HUES64 (cell line): ENCODE data around the gene TTC29.

Source experiments
- H3K27ac ChIP-seq: 2 replicates; pipeline ENCODE4 v1.7.0; 2013; ENCODE audit warnings: low read depth, low read length, inconsistent platforms
- H3K27me3 ChIP-seq: 2 replicates; pipeline ENCODE4 v1.6.1; 2013; ENCODE audit warnings: mild to moderate bottlenecking, low read length; ENCODE audit not compliant: insufficient read depth
- H3K36me3 ChIP-seq: 2 replicates; pipeline ENCODE4 v1.6.1; 2013; ENCODE audit warnings: mild to moderate bottlenecking, low read length; ENCODE audit not compliant: insufficient read depth
- H3K4me1 ChIP-seq: 2 replicates; pipeline ENCODE4 v1.6.1; 2013; ENCODE audit warnings: mild to moderate bottlenecking, low read length, moderate library complexity; ENCODE audit not compliant: insufficient read depth
- H3K4me3 ChIP-seq: 2 replicates; pipeline ENCODE4 v1.5.1; 2013; ENCODE audit warnings: mild to moderate bottlenecking, low read length, moderate library complexity
- H3K9ac ChIP-seq: 2 replicates; pipeline ENCODE4 v1.6.1; 2013; ENCODE audit warnings: mild to moderate bottlenecking, low read depth, low read length
- H3K9me3 ChIP-seq: 2 replicates; pipeline ENCODE4 v1.6.1; 2013; ENCODE audit warnings: low read depth, low read length; ENCODE audit not compliant: insufficient read depth
- WGBS: fragments of 150-250, 120-280 bp; methylation state at CpG from one replicate; pipeline ENCODE4 v1.1.7; 2013; ENCODE audit warnings: missing lambda C conversion rate; 5-methylcytosine and 5-hydroxymethylcytosine counted together

The TTC29 gene

DNA sequence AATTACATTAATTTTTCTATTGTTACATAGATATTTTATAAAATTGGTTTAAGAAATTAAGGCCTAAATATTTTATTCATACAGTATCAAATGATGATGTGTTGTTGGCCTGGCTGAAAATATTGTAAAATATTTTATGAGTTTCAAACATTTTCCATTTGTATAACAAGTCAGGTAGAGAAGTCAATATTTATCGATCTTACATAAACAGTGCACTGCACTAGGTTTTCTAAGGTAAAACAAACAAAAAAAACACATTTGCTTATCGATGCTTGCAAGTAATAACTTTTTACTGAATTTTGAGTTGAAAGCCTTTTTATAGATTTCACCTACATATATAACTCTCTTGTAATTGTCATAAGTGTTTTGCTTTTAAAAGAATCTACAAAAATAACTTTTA, 7.2 kb upstream of the TTC29 start:
- no CpG with 5 or more reads among the region's 2 CpGs for WGBS
- no peaks in the 10 kb centered on the region for H3K4me1 ChIP-seq
- H3K27ac ChIP-seq, result no peak overlapping the region
- H3K27me3 ChIP-seq, result no peaks in the 10 kb centered on the region
- no peak overlapping the region for H3K9ac ChIP-seq
- H3K9me3 ChIP-seq, result no peaks in the 10 kb centered on the region
- H3K4me3 ChIP-seq, result no peak overlapping the region
- no peaks in the 10 kb centered on the region for H3K36me3 ChIP-seq

DNA sequence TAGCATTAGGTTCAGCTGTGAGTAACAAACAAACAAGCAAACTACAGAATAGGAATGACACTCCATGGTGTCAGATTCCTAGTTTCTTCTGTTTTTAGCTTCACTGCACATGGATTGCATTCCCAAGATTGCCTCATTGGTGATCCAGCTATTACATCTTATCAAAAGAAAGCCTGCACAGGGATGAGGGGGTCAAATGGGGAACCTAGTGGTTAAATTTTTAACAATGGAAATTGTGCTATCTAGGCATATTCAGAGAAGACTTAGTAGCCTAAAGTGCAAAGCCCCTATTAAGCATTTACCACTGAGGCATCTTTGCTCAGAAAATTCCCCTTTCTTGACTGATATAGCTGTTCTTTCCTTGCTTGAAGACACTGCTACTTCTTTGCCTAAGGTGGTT, 3.9 kb upstream of the TTC29 start:
- no peak overlapping the region for H3K9ac ChIP-seq
- peaks cover 21% of the 10 kb centered on the region for H3K4me1 ChIP-seq
- H3K9me3 ChIP-seq, result no peaks in the 10 kb centered on the region
- peaks cover 5% of the 10 kb centered on the region; the same call in 1 of the 2 replicates for H3K27me3 ChIP-seq
- no peak overlapping the region for H3K4me3 ChIP-seq
- H3K36me3 ChIP-seq, result no peaks in the 10 kb centered on the region
- no peak overlapping the region for H3K27ac ChIP-seq

DNA sequence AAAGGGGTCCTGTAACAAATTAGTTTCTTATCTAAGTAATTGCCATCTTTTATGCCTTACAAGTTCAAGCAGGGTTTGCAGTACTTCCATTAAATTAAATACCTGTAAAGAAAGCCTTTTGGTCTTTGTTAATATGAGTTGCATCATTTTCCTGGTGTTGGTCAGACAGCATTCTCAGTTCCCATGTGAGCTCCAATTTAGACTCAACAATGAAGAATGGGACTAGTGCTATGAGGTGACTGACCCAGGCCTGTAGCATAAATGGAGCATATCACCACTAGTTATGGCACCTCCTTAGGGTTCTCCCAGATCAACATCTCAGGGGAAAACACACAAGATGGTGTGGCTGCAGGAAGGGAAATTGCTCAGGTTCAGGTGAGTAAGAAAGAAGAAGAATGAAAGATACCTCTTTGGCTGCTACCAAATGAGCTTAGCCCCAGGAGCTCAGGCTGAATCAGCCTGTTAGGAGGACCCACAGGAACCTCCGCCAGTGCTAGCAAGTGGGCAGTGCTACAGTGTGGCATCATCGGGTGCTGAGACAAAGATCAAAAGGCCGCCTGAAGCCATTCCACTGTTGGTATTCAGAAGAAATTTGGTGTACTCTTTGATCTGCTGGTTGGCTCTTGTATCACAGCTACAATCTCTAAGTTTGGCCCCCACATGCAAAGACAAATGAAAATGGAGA, 1.8 kb downstream of the TTC29 start:
- no peak overlapping the region for H3K27ac ChIP-seq
- no peaks in the 10 kb centered on the region for H3K36me3 ChIP-seq
- peaks cover 42% of the 10 kb centered on the region for H3K4me1 ChIP-seq
- H3K4me3 ChIP-seq, result no peak overlapping the region
- whole genome bisulfite sequencing, result 34% methylated on average over 3 of the region's 3 CpGs
- H3K27me3 ChIP-seq, result peaks cover 5% of the 10 kb centered on the region; the same call in 1 of the 2 replicates
- H3K9ac ChIP-seq, result no peak overlapping the region
- no peaks in the 10 kb centered on the region for H3K9me3 ChIP-seq

DNA sequence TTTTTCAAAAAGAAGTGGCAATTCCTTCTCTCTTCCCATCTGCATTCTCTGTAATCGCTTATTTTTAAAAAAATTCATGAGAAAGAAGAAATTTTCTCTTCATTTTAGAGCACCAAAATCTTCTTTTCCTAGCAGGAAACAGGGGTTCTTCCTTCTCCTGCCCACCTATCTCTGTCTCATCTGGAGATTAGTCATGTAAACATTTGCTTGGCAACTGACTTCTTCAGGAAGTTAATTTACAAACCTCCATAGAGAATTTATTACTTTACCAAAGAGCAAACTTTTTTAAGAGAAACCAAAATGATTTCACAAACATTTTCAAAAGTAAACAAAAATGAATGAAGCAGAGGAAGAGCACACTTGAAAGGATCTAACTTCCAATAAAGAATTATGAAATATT, 13.5 kb downstream of the TTC29 start:
- Histone ChIP-seq H3K36me3 (no peaks in the 10 kb centered on the region), H3K9me3 (no peaks in the 10 kb centered on the region), H3K27me3 (no peaks in the 10 kb centered on the region), H3K4me3 (no peak overlapping the region), H3K4me1 (peaks cover 12% of the 10 kb centered on the region), H3K27ac (no peak overlapping the region), H3K9ac (no peak overlapping the region)
- 100% methylated on average over 1 of the region's 1 CpG for WGBS

DNA sequence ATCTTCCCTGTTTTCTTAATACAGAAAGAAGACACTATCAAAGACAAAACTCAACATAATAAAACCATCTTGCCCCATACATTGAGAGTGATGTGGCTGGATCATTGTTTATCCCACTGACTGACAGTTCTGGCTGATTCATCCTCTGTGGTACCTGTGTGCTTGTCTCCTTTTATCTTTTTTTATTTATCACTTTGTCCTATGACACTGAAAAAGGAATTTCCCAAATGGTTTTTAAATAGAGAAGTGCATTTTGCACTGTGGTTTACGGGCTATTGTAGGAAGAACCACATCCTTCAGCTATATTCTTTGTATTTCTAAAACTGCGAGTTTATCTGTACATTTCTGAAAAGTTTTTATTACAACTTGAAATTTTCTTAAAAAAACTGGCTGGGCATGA, 15.0 kb downstream of the TTC29 start:
- Histone ChIP-seq H3K27me3 (no peaks in the 10 kb centered on the region), H3K9me3 (no peaks in the 10 kb centered on the region), H3K4me1 (peaks cover 12% of the 10 kb centered on the region), H3K9ac (no peak overlapping the region), H3K27ac (no peak overlapping the region), H3K36me3 (no peaks in the 10 kb centered on the region), H3K4me3 (no peak overlapping the region)
- 100% methylated on average over 1 of the region's 2 CpGs for WGBS

DNA sequence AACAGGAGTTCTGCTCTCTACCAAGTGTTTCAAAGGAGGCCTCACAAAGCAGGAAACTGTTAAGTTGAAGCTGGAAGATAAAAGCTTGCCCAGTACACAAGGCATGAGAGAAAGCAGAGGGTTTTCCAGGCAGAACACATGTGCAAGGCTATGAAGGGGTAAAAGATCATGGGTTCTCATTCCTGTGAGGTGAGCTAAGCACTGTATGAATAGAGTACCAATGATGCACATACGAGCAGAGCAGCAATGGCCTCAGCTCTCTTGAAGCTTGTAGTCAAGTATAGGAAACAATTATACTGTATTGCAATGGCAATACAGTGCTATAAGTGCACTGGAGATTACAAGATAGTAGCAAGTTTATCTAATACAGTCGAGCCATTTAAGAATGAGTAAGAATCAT, 18.0 kb downstream of the TTC29 start:
- no peaks in the 10 kb centered on the region for H3K9me3 ChIP-seq
- WGBS, result 95% methylated on average over 2 of the region's 2 CpGs

DNA sequence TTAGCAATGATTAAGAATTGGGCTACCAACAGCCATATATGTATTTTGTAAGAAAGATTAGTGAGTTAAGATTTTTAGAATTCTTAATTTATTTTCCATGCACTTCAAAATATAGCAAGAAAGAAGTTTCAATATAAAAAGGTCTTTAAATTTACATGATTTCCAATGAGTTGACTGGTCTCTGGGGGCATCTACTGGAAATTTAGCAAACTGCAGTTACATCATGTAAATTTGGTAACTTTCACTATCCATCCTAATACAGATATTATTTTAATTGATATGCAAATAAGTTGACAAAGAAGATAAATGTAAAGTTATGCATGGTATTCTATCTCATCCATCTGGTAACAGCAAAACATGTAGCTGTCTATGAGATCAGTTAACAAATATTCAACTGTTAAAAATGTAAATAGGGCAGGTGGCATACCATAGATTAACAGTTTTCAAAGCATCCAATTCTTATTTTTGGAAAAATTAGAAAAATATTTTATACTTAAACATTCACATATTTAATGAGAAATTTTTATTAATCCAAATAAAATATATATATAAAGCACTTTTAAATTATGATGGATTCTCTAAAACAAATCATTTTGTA, 29.1 kb downstream of the TTC29 start:
- Histone ChIP-seq H3K4me1 (no peaks in the 10 kb centered on the region), H3K27ac (no peak overlapping the region), H3K27me3 (no peaks in the 10 kb centered on the region), H3K4me3 (no peak overlapping the region), H3K9me3 (no peaks in the 10 kb centered on the region), H3K36me3 (no peaks in the 10 kb centered on the region), H3K9ac (no peak overlapping the region)

More for the DNA sequence above, 18.0 kb downstream of the TTC29 start:
- Histone ChIP-seq H3K27ac (no peak overlapping the region), H3K9ac (no peak overlapping the region), H3K36me3 (no peaks in the 10 kb centered on the region), H3K4me3 (no peak overlapping the region), H3K27me3 (no peaks in the 10 kb centered on the region), H3K4me1 (peaks cover 12% of the 10 kb centered on the region)

DNA sequence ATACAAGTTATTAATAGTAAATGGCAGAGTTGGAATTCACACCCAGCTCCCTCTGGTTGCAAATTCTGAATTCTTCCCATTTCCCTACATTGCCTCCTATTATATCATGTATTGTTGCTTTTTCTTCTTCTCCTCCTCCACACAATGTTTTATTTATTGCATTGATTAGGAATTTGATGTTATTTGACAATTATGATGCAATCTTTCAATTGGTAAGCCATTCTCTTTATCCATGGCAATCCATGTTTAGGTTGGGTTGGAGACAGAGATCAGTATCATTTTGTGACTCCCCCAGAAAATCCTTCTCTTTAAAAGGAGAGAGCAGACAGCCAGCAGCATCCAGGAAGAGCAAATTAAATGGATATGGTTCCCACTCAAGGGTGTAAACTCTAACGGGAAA, 30.5 kb downstream of the TTC29 start:
- WGBS, result no CpG with 5 or more reads among the region's 1 CpG
- H3K9me3 ChIP-seq, result no peaks in the 10 kb centered on the region
- no peak overlapping the region for H3K9ac ChIP-seq
- no peaks in the 10 kb centered on the region for H3K4me1 ChIP-seq
- no peak overlapping the region for H3K27ac ChIP-seq
- H3K27me3 ChIP-seq, result no peaks in the 10 kb centered on the region
- no peaks in the 10 kb centered on the region for H3K36me3 ChIP-seq
- H3K4me3 ChIP-seq, result no peak overlapping the region

DNA sequence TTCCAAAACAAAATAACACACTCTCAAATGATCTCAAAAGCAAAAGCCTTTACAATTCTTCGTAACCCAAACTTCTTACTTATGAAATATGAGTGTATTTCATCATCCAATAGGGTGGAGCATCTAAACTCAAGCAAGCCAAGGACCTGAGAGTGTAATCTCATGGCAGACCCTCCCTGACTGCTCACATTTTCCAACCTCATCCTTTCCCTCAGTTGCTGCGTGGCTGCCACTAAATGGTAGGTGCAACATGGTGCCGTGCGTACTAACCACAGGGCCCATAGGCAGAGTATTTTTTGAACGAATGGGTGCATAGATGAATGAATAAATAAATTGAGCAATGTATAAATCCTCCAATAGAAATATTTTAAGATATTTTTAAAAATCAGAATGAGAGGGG, 45.4 kb downstream of the TTC29 start:
- Histone ChIP-seq H3K27ac (no peak overlapping the region), H3K9me3 (no peaks in the 10 kb centered on the region), H3K9ac (no peak overlapping the region), H3K36me3 (no peaks in the 10 kb centered on the region), H3K4me3 (no peak overlapping the region), H3K27me3 (no peaks in the 10 kb centered on the region), H3K4me1 (no peaks in the 10 kb centered on the region)
- 100% methylated on average over 3 of the region's 5 CpGs for WGBS

DNA sequence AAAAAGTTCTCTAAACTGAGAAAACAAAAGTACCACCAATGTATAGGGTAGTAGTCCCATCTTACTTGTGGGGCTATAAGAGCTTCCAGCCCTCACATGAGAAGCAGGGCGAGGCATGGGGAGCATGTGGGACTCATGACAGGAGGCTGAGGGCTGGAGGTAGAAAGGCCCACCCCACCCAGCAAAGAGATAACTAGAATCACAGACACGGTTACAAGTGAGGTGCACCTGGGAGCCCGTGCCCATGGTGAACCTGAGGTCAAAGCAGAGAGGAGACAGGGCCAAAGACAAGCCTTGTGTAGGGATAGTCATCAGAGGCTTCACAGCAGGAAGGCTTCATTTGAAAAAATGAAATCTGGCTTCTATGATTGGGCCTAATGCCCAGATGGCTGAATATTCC, 55.4 kb downstream of the TTC29 start:
- 90% methylated on average over 3 of the region's 3 CpGs for WGBS
- H3K27ac ChIP-seq, result no peak overlapping the region
- H3K36me3 ChIP-seq, result no peaks in the 10 kb centered on the region
- H3K4me3 ChIP-seq, result no peak overlapping the region
- no peaks in the 10 kb centered on the region for H3K27me3 ChIP-seq
- H3K9me3 ChIP-seq, result no peaks in the 10 kb centered on the region
- H3K4me1 ChIP-seq, result no peaks in the 10 kb centered on the region
- no peak overlapping the region for H3K9ac ChIP-seq

DNA sequence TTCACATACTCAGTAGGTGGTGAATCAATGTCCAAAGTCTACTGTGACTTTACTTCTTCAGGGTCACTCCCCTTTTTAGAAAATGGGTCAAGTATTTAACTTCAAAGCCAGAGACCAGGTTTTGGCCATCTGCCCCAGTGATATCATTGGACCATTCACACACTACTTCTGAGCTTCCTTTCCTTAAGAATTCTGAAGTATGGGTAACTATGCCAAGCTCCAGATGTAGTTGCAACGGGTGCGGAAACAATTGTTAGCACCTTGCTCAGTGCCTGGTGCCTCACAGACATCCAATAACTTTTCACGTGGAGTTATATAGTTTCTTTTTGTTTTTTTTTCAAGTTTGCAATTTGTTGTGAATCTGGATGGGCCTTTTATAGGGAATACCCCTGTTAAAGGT, 62.6 kb downstream of the TTC29 start:
- no peaks in the 10 kb centered on the region for H3K27me3 ChIP-seq
- H3K9ac ChIP-seq, result no peak overlapping the region
- H3K27ac ChIP-seq, result no peak overlapping the region
- no peaks in the 10 kb centered on the region for H3K36me3 ChIP-seq
- H3K9me3 ChIP-seq, result no peaks in the 10 kb centered on the region
- no peaks in the 10 kb centered on the region for H3K4me1 ChIP-seq
- no peak overlapping the region for H3K4me3 ChIP-seq
- 94% methylated on average over 3 of the region's 3 CpGs for WGBS

DNA sequence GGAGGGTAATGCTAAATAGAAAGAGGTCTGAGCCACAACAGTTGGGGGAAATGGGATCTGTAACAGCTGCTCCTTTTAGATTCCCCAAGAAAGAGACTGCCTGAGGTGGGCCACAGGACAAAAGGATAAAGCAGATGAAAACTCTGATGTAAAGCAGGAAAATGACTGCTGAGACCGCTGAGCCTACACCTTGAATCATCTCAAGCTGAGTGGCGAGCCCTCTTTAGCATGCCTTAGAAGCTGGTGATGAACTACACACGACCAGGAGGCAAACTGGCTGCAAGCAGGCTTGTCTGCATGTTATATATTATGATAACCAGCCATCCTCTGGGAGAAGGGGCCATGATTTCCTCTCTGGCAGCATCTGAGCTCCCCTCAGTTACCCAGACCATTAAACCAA, 88.4 kb downstream of the TTC29 start:
- no peaks in the 10 kb centered on the region for H3K36me3 ChIP-seq
- WGBS, result 83% methylated on average over 3 of the region's 3 CpGs

More for the DNA sequence above, 88.4 kb downstream of the TTC29 start:
- Histone ChIP-seq H3K4me1 (no peaks in the 10 kb centered on the region), H3K9me3 (no peaks in the 10 kb centered on the region), H3K27me3 (no peaks in the 10 kb centered on the region), H3K4me3 (no peak overlapping the region), H3K27ac (no peak overlapping the region), H3K9ac (no peak overlapping the region)
